ENCODE results near the gene PLCH2. TPM values are rescaled to one million over a fixed set of nuclear protein-coding genes. Genes with fewer than 3 reads are reported as not detected.
"Not testable (repeated sequence)": the region's sequence is repeated elsewhere in the genome, so short reads cannot be mapped to it uniquely, and the experiment has no call there.

PLCH2 gene
- total RNA-seq (2014; rRNA removed; shearing (Covaris generic)), result 0.10 and 1.8 TPM in 2 replicates
- polyA plus RNA-seq (2015; cell fraction: cytosol; rRNA removed), result 0.90 and 0.95 TPM in 2 replicates
- polyA plus RNA-seq (2015; cell fraction: nucleus; rRNA removed), result 7.2 and 10.9 TPM in 2 replicates

- no peak for DNase-seq (ENCODE audit: low read depth)
These were observed at the start of gene PLCH2 for GRCh38 chr1:2476061-2476999. Gene PLCH2 (plus strand): TSS chr1:2476289. CDS start chr1:2476589, 300 bp downstream.

GRCh38 chr1:2426540-2426939 lies 49.5 kb upstream of the PLCH2 start:
- DNase-seq (ENCODE audit: low read depth), result no peak

GRCh38 chr1:2427051-2427450 lies 49.0 kb upstream of the PLCH2 start:
- no peak for DNase-seq (ENCODE audit: low read depth)

- no peak for DNase-seq (ENCODE audit: low read depth)
These were observed 48.1 kb upstream of the PLCH2 start for GRCh38 chr1:2427976-2428375.

- no peak for DNase-seq (ENCODE audit: low read depth)
These were observed 47.6 kb upstream of the PLCH2 start for GRCh38 chr1:2428490-2428889.

GRCh38 chr1:2429780-2430591 lies 46.1 kb upstream of the PLCH2 start:
- DNase-seq (ENCODE audit: low read depth), result peak; percentile 60

GRCh38 chr1:2430592-2430973 lies 45.5 kb upstream of the PLCH2 start:
- DNase-seq (ENCODE audit: low read depth), result no peak

GRCh38 chr1:2431103-2431502 lies 45.0 kb upstream of the PLCH2 start:
- no peak for DNase-seq (ENCODE audit: low read depth)

- no peak for DNase-seq (ENCODE audit: low read depth)
These were observed 44.6 kb upstream of the PLCH2 start for GRCh38 chr1:2431518-2431917.

GRCh38 chr1:2432441-2432844 lies 43.6 kb upstream of the PLCH2 start:
- DNase-seq (ENCODE audit: low read depth), result no peak

- no peak for DNase-seq (ENCODE audit: low read depth)
These were observed 42.9 kb upstream of the PLCH2 start for GRCh38 chr1:2433196-2433595.

GRCh38 chr1:2433936-2434655 lies 42.0 kb upstream of the PLCH2 start:
- no peak for DNase-seq (ENCODE audit: low read depth)

- no peak for DNase-seq (ENCODE audit: low read depth)
These were observed 41.0 kb upstream of the PLCH2 start for GRCh38 chr1:2435091-2435490.

- DNase-seq (ENCODE audit: low read depth), result no peak
These were observed 40.2 kb upstream of the PLCH2 start for GRCh38 chr1:2435746-2436355.

GRCh38 chr1:2436876-2437275 lies 39.2 kb upstream of the PLCH2 start:
- DNase-seq (ENCODE audit: low read depth), result no peak

- DNase-seq (ENCODE audit: low read depth), result no peak
These were observed 38.5 kb upstream of the PLCH2 start for GRCh38 chr1:2437617-2438016.

- no peak for DNase-seq (ENCODE audit: low read depth)
These were observed 38.1 kb upstream of the PLCH2 start for GRCh38 chr1:2438038-2438437.

GRCh38 chr1:2438641-2439040 lies 37.4 kb upstream of the PLCH2 start:
- DNase-seq (ENCODE audit: low read depth), result no peak

GRCh38 chr1:2439369-2439768 lies 36.7 kb upstream of the PLCH2 start:
- DNase-seq (ENCODE audit: low read depth), result no peak

- not testable (repeated sequence) for DNase-seq (ENCODE audit: low read depth)
These were observed 35.7 kb upstream of the PLCH2 start for GRCh38 chr1:2440346-2440745.

GRCh38 chr1:2441746-2442145 lies 34.3 kb upstream of the PLCH2 start:
- DNase-seq (ENCODE audit: low read depth), result no peak
